WTC11 (cell line): ENCODE measurements around the gene MRPS18B.

Experiments used
- ELF4 ChIP-seq: sonication (generic); formaldehyde crosslinking; IDR thresholded peaks from 2 replicates; pipeline ENCODE4 v1.8.1; 2022; ENCODE audit warnings: low read depth, mild to moderate bottlenecking, moderate library complexity, missing genetic modification reagents
- JUN ChIP-seq: sonication (generic); formaldehyde crosslinking; IDR thresholded peaks from 2 replicates; pipeline ENCODE4 v1.8.0; 2023; ENCODE audit warnings: mild to moderate bottlenecking, missing genetic modification reagents
- MXD4 ChIP-seq: fragments of 250-450 bp; sonication (Bioruptor Pico); IDR thresholded peaks from 2 replicates; pipeline ENCODE4 v1.8.0; 2021; ENCODE audit warnings: mild to moderate bottlenecking, moderate library complexity, borderline replicate concordance
- TF ChIP-seq, protein P1 (sequence below): sonication (generic); formaldehyde crosslinking; IDR thresholded peaks from 2 replicates; pipeline ENCODE4 v1.8.1; 2023; ENCODE audit warnings: mild to moderate bottlenecking, missing genetic modification reagents, moderate library complexity
- TF ChIP-seq, protein P2 (sequence below): sonication (generic); formaldehyde crosslinking; IDR thresholded peaks from 2 replicates; pipeline ENCODE4 v1.8.1; 2022; ENCODE audit warnings: mild to moderate bottlenecking, missing genetic modification reagents, moderate library complexity, borderline replicate concordance
- TF ChIP-seq, protein P3 (sequence below): fragments of 200-600 bp; IDR thresholded peaks from 2 replicates; pipeline ENCODE4 v1.8.0; 2022; ENCODE audit warnings: antibody characterized with exemption
- TF ChIP-seq, protein P4 (sequence below): sonication (generic); formaldehyde crosslinking; IDR thresholded peaks from 2 replicates; pipeline ENCODE4 v1.8.0; 2023; ENCODE audit warnings: mild to moderate bottlenecking, missing genetic modification reagents
- TF ChIP-seq, protein P5 (sequence below): sonication (generic); formaldehyde crosslinking; IDR thresholded peaks from 2 replicates; pipeline ENCODE4 v1.8.1; 2022; ENCODE audit warnings: low read depth, missing genetic modification reagents, borderline replicate concordance

DNA sequence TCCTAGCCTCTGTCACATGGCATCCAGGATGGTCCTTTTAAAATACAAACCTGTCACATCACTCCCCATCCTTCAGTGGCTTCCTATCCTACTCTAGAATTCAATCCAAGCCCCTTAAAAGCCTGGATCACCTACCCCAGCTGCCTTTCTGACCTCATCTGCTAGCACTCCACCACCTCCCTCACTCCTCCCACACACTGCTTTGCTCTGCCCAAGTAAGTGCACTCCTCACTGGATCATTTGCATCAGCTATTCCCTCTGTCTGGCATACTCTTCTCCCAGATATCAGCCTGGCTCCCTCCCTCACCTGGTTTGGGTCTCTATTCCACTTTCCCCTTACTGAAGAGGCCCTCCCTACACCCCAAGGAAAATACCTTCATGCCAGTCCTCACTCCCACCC is 39.8 kb downstream of the MRPS18B start:
- TF ChIP-seq, protein P1, sequence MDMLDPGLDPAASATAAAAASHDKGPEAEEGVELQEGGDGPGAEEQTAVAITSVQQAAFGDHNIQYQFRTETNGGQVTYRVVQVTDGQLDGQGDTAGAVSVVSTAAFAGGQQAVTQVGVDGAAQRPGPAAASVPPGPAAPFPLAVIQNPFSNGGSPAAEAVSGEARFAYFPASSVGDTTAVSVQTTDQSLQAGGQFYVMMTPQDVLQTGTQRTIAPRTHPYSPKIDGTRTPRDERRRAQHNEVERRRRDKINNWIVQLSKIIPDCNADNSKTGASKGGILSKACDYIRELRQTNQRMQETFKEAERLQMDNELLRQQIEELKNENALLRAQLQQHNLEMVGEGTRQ (CRISPR knock-in tag) = no peak
- TF ChIP-seq, protein P2, sequence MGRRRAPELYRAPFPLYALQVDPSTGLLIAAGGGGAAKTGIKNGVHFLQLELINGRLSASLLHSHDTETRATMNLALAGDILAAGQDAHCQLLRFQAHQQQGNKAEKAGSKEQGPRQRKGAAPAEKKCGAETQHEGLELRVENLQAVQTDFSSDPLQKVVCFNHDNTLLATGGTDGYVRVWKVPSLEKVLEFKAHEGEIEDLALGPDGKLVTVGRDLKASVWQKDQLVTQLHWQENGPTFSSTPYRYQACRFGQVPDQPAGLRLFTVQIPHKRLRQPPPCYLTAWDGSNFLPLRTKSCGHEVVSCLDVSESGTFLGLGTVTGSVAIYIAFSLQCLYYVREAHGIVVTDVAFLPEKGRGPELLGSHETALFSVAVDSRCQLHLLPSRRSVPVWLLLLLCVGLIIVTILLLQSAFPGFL (CRISPR knock-in tag) = no peak
- TF ChIP-seq JUN (CRISPR knock-in tag) (no peak), MXD4 (no peak), ELF4 (CRISPR knock-in tag) (no peak)
- TF ChIP-seq, protein P3, sequence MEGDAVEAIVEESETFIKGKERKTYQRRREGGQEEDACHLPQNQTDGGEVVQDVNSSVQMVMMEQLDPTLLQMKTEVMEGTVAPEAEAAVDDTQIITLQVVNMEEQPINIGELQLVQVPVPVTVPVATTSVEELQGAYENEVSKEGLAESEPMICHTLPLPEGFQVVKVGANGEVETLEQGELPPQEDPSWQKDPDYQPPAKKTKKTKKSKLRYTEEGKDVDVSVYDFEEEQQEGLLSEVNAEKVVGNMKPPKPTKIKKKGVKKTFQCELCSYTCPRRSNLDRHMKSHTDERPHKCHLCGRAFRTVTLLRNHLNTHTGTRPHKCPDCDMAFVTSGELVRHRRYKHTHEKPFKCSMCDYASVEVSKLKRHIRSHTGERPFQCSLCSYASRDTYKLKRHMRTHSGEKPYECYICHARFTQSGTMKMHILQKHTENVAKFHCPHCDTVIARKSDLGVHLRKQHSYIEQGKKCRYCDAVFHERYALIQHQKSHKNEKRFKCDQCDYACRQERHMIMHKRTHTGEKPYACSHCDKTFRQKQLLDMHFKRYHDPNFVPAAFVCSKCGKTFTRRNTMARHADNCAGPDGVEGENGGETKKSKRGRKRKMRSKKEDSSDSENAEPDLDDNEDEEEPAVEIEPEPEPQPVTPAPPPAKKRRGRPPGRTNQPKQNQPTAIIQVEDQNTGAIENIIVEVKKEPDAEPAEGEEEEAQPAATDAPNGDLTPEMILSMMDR = no peak
- TF ChIP-seq, protein P4, sequence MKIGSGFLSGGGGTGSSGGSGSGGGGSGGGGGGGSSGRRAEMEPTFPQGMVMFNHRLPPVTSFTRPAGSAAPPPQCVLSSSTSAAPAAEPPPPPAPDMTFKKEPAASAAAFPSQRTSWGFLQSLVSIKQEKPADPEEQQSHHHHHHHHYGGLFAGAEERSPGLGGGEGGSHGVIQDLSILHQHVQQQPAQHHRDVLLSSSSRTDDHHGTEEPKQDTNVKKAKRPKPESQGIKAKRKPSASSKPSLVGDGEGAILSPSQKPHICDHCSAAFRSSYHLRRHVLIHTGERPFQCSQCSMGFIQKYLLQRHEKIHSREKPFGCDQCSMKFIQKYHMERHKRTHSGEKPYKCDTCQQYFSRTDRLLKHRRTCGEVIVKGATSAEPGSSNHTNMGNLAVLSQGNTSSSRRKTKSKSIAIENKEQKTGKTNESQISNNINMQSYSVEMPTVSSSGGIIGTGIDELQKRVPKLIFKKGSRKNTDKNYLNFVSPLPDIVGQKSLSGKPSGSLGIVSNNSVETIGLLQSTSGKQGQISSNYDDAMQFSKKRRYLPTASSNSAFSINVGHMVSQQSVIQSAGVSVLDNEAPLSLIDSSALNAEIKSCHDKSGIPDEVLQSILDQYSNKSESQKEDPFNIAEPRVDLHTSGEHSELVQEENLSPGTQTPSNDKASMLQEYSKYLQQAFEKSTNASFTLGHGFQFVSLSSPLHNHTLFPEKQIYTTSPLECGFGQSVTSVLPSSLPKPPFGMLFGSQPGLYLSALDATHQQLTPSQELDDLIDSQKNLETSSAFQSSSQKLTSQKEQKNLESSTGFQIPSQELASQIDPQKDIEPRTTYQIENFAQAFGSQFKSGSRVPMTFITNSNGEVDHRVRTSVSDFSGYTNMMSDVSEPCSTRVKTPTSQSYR (CRISPR knock-in tag) = no peak
- TF ChIP-seq, protein P5, sequence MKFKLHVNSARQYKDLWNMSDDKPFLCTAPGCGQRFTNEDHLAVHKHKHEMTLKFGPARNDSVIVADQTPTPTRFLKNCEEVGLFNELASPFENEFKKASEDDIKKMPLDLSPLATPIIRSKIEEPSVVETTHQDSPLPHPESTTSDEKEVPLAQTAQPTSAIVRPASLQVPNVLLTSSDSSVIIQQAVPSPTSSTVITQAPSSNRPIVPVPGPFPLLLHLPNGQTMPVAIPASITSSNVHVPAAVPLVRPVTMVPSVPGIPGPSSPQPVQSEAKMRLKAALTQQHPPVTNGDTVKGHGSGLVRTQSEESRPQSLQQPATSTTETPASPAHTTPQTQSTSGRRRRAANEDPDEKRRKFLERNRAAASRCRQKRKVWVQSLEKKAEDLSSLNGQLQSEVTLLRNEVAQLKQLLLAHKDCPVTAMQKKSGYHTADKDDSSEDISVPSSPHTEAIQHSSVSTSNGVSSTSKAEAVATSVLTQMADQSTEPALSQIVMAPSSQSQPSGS (CRISPR knock-in tag) = no peak
